GM12873 (cell line): ENCODE measurements around the gene TGFB3.

Experiments used
- CTCF ChIP-seq: IDR thresholded peaks from 2 replicates; pipeline ENCODE4 v1.5.1; 2012; ENCODE audit warnings: low read depth, mild to moderate bottlenecking, moderate library complexity, low read length, control low read depth; ENCODE audit not compliant: insufficient read depth; ENCODE audit errors: missing control alignments

Gene TGFB3

GRCh38 chr14:75911883-75912282, 69.9 kb downstream of the TGFB3 start:
- TF ChIP-seq CTCF = no peak

- TF ChIP-seq CTCF = no peak
Observed at GRCh38 chr14:75910048-75910447, 71.7 kb downstream of the TGFB3 start.

GRCh38 chr14:75909630-75910029, 72.2 kb downstream of the TGFB3 start:
- TF ChIP-seq CTCF = no peak
